Measurements from ENCODE around the gene PTGIS. TPM values are rescaled to one million over a fixed set of nuclear protein-coding genes. Genes with fewer than 3 reads are reported as not detected.

PTGIS gene
- total and polyA plus RNA-seq, 2 donors (not counting 3 experiments of a cell fraction or from before 2014, with no cell fraction given): 6.2 to 11.8 TPM

DNA sequence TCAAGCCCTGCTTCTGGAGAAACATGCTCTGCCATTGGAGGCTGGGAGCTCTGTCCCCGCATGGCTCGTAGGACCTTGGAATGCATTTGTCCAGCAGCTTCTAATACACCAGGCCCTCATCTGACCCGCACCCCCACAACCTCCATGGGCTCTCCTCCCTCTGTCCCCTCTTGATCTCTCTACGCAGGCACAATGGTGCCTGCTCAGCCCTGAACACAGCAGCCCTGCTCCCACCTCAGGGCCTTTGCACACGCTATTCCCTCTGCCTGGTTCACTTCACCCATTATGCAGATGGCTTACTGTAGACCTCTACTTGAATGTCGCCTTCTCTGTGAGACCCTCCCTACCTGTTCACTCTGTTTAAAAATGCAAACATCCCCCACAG lies 27.0 kb upstream of the PTGIS start:
- no peak overlapping the region for H2AFZ ChIP-seq (ENCODE audit: low read depth, low read length)
- no peak overlapping the region for H3K27ac ChIP-seq (ENCODE audit: insufficient read depth, low read depth, low read length)
- no peaks in the 10 kb centered on the region for H3K27me3 ChIP-seq (ENCODE audit: control insufficient read depth in 2 of 2, insufficient read depth in 2 of 2, low read length in 2 of 2)
- no peaks in the 10 kb centered on the region for H3K9me1 ChIP-seq (replicated peaks; ENCODE audit: control insufficient read depth, extremely low read depth, insufficient read depth, low read length)
- dilution Hi-C loops (cut with MboI; ENCODE audit: extremely low pct_ligation_motif_present, low sequenced_read_pairs) (no loop called here), intact Hi-C loops (cut with micrococcal nuclease) (no loop called here)
- DNase-seq (ENCODE audit: low read depth, low spot score) (no peak), FAIRE-seq (no peak)
- BruUV-seq (replicated peaks): no TSS peak
- H3K36me3 ChIP-seq (ENCODE audit: control insufficient read depth in 2 of 2, extremely low read depth in 1 of 2, insufficient read depth in 2 of 2, low read length in 2 of 2): no peaks in the 10 kb centered on the region
- CTCF ChIA-PET: interaction anchor here (1.2 to 24.6 kb wide), 4 partner anchors 9 to 61 kb away, joined by 3 to 962 read pairs (median 4); no protein-coding TSS in a partner anchor
- peaks cover 19% of the 10 kb centered on the region for H3K4me1 ChIP-seq (ENCODE audit: control insufficient read depth, extremely low read depth, insufficient read depth, low read length)
- no peak overlapping the region for H3K4me2 ChIP-seq (ENCODE audit: insufficient read depth, low read length)
- H3K9me3 ChIP-seq (replicated peaks; ENCODE audit: control insufficient read depth, insufficient read depth, low read length): no peaks in the 10 kb centered on the region
- POLR2A ChIA-PET: interaction anchor here (0.6 kb wide), 1 partner anchor 11 kb away, joined by 3 read pairs; no protein-coding TSS in a partner anchor
- TF ChIP-seq POLR2AphosphoS5 (IDR thresholded peaks at IDR 0.05; ENCODE audit: insufficient read depth, low read depth, low read length): no peak
- TF ChIP-seq, protein P1, sequence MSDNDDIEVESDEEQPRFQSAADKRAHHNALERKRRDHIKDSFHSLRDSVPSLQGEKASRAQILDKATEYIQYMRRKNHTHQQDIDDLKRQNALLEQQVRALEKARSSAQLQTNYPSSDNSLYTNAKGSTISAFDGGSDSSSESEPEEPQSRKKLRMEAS (IDR thresholded peaks at IDR 0.05; ENCODE audit: insufficient read depth, insufficient read length): no peak
- TF ChIP-seq EZH2 (IDR thresholded peaks at IDR 0.05; ENCODE audit: borderline replicate concordance, low read depth, low read length, severe bottlenecking): no peak
- TF ChIP-seq JUN (IDR thresholded peaks at IDR 0.05; ENCODE audit: borderline replicate concordance, insufficient read depth, insufficient read length, low read depth): no peak
- no peak for TF ChIP-seq FOS (IDR thresholded peaks at IDR 0.05; ENCODE audit: borderline replicate concordance, insufficient read depth, low read length)
- no peak for TF ChIP-seq MYC (IDR thresholded peaks at IDR 0.05; ENCODE audit: low read depth, low read length)
- no peak for TF ChIP-seq GATA2 (IDR thresholded peaks at IDR 0.05; ENCODE audit: insufficient read depth, insufficient read length, low read depth, low read length)
- TF ChIP-seq, protein P2, sequence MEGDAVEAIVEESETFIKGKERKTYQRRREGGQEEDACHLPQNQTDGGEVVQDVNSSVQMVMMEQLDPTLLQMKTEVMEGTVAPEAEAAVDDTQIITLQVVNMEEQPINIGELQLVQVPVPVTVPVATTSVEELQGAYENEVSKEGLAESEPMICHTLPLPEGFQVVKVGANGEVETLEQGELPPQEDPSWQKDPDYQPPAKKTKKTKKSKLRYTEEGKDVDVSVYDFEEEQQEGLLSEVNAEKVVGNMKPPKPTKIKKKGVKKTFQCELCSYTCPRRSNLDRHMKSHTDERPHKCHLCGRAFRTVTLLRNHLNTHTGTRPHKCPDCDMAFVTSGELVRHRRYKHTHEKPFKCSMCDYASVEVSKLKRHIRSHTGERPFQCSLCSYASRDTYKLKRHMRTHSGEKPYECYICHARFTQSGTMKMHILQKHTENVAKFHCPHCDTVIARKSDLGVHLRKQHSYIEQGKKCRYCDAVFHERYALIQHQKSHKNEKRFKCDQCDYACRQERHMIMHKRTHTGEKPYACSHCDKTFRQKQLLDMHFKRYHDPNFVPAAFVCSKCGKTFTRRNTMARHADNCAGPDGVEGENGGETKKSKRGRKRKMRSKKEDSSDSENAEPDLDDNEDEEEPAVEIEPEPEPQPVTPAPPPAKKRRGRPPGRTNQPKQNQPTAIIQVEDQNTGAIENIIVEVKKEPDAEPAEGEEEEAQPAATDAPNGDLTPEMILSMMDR (IDR thresholded peaks at IDR 0.05; ENCODE audit: extremely low read depth in 1 of 2, insufficient read depth in 1 of 2, low read depth in 1 of 2, low read length in 2 of 2): no peak
- TF ChIP-seq POLR2A (IDR thresholded peaks at IDR 0.05; ENCODE audit: low read depth, low read length): no peak
- no peaks in the 10 kb centered on the region for H4K20me1 ChIP-seq (replicated peaks; ENCODE audit: control insufficient read depth, extremely low read depth, insufficient read depth, low read length)
- H3K9ac ChIP-seq (replicated peaks; ENCODE audit: extremely low read depth, insufficient read depth, low read length): no peak overlapping the region
- H3K4me3 ChIP-seq (replicated peaks in 1 of 3; ENCODE audit: insufficient read depth in 1 of 3, low read depth in 1 of 3, low read length in 3 of 3): no peak overlapping the region
- no peaks in the 10 kb centered on the region for H3K79me2 ChIP-seq (ENCODE audit: control insufficient read depth, insufficient read depth, low read length)
